Measurements from ENCODE around the gene FOXP3. TPM values are rescaled to one million over a fixed set of nuclear protein-coding genes. Genes with fewer than 3 reads are reported as not detected.

Gene FOXP3
- polyA plus RNA-seq, 1 of the 3 experiments (the other 2 are of a cell fraction) = 0.12 TPM

DNA sequence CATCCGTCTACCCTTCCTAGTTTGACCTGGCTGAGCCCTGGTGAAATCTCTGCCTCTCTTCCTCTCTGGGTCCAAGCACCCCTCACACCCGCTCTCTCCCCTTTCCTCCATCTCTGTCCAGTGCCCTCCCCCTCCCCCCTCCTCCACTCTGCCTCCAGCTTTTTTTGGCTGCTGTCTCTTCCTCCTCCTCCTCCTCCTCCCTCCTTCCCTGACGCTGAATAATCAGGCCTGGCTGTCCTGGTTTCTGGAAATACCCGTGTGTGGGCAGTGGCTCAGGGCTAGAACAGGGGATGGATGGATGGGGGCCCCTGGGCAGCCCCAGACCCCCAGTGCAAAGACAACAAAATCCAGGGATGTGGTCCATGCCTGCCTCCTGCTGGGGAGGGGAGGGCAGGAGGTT is 59.8 kb downstream of the FOXP3 start:
- Histone ChIP-seq H3K9me2 (no peaks in the 10 kb centered on the region), H3K36me3 (replicated peaks in 1 of 2; ENCODE audit: control insufficient read depth in 1 of 2, insufficient read depth in 2 of 2, low read length in 1 of 2) (no peaks in the 10 kb centered on the region), H3K9me3 (no peaks in the 10 kb centered on the region), H4K20me1 (ENCODE audit: insufficient read depth) (no peaks in the 10 kb centered on the region), H3K79me2 (ENCODE audit: insufficient read depth) (no peaks in the 10 kb centered on the region), H3K4me3 (ENCODE audit: low read depth in 2 of 2, low read length in 1 of 2) (no peak overlapping the region), H2AFZ (ENCODE audit: low read depth) (no peak overlapping the region), H3K9ac (no peak overlapping the region), H3K4me2 (no peak overlapping the region), H3K4me1 (ENCODE audit: control insufficient read depth in 1 of 2, insufficient read depth in 2 of 2, low read depth in 1 of 2, low read length in 1 of 2) (no peaks in the 10 kb centered on the region; a peak in 1 of 4 replicates), H3K27ac (ENCODE audit: low read depth in 2 of 2, low read length in 1 of 2) (no peak overlapping the region), H3F3A (replicated peaks; ENCODE audit: insufficient read depth) (no peaks in the 10 kb centered on the region), H3K27me3 (ENCODE audit: insufficient read depth) (peaks cover 23% of the 10 kb centered on the region)
- no peak for TF ChIP-seq SIN3A (IDR thresholded peaks at IDR 0.05; ENCODE audit: borderline replicate concordance, low read depth, low read length)
- TF ChIP-seq NFIC (IDR thresholded peaks at IDR 0.05; ENCODE audit: borderline replicate concordance) = no peak
- TF ChIP-seq, protein P1, sequence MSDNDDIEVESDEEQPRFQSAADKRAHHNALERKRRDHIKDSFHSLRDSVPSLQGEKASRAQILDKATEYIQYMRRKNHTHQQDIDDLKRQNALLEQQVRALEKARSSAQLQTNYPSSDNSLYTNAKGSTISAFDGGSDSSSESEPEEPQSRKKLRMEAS (IDR thresholded peaks at IDR 0.05; ENCODE audit: low read depth) = no peak
- no peak for TF ChIP-seq FOXM1 (IDR thresholded peaks at IDR 0.05; ENCODE audit: low read depth)
- no peak for TF ChIP-seq GABPA (IDR thresholded peaks at IDR 0.05; ENCODE audit: low read depth)
- no peak for TF ChIP-seq YY1 (IDR thresholded peaks at IDR 0.05; ENCODE audit: low read depth)
- TF ChIP-seq CHD2 (IDR thresholded peaks at IDR 0.05; ENCODE audit: low read length, partially characterized antibody) = no peak
- TF ChIP-seq, protein P2, sequence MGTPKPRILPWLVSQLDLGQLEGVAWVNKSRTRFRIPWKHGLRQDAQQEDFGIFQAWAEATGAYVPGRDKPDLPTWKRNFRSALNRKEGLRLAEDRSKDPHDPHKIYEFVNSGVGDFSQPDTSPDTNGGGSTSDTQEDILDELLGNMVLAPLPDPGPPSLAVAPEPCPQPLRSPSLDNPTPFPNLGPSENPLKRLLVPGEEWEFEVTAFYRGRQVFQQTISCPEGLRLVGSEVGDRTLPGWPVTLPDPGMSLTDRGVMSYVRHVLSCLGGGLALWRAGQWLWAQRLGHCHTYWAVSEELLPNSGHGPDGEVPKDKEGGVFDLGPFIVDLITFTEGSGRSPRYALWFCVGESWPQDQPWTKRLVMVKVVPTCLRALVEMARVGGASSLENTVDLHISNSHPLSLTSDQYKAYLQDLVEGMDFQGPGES (IDR thresholded peaks at IDR 0.05; ENCODE audit: low read depth, low read length) = no peak
- no peak for TF ChIP-seq FOXJ3 (CRISPR knock-in tag; IDR thresholded peaks at IDR 0.05)
- no peak for TF ChIP-seq FOSL2 (IDR thresholded peaks at IDR 0.05; ENCODE audit: borderline replicate concordance, low read depth)
- TF ChIP-seq TEAD4 (IDR thresholded peaks at IDR 0.05; ENCODE audit: borderline replicate concordance, insufficient read depth) = no peak
- DNase-seq = no peak
- ChIA-PET CTCF (no interaction called here), POLR2A (no interaction called here)
- 29% methylated on average over 4 of the region's 4 CpGs for WGBS (ENCODE audit: low lambda C conversion rate)

DNA sequence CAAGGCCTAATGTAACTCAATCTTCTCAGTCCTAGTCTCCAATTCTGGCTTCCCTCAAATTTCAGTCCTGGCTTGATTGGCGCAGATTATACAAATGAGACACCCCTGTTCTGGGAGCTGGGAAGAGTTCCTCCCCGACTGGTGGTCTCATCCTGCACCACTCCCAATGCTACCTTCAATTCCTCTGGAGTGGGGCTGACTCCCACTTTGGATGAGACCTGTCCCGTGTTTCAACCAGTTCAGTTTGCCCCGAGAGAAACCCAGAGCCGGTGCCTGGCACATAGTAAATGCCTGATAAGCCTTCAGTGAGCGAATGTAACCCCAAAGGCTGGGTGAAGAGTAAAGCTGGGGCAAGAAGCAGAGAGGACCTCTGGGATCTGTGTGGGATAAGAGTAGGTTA is 60.5 kb downstream of the FOXP3 start:
- H3F3A ChIP-seq (replicated peaks; ENCODE audit: insufficient read depth) = no peaks in the 10 kb centered on the region
- no peak overlapping the region for H3K4me3 ChIP-seq (ENCODE audit: low read depth in 2 of 2, low read length in 1 of 2)
- TF ChIP-seq FOSL2 (IDR thresholded peaks at IDR 0.05; ENCODE audit: borderline replicate concordance, low read depth) (no peak), JUND (IDR thresholded peaks at IDR 0.05) (no peak), RXRA (IDR thresholded peaks at IDR 0.05; ENCODE audit: borderline replicate concordance, low read depth) (no peak), YY1 (IDR thresholded peaks at IDR 0.05; ENCODE audit: low read depth) (no peak), TEAD4 (IDR thresholded peaks at IDR 0.05; ENCODE audit: borderline replicate concordance, insufficient read depth) (no peak), EZH2phosphoT487 (IDR thresholded peaks at IDR 0.05; ENCODE audit: borderline replicate concordance, low read depth) (no peak), GABPA (IDR thresholded peaks at IDR 0.05; ENCODE audit: low read depth) (no peak), TAF1 (IDR thresholded peaks at IDR 0.05; ENCODE audit: borderline replicate concordance, low read depth, low read length) (no peak), MXI1 (IDR thresholded peaks at IDR 0.05; ENCODE audit: low read depth, low read length) (no peak), EP300 (IDR thresholded peaks at IDR 0.05; ENCODE audit: borderline replicate concordance in 1 of 2, low read depth in 1 of 2, low read length in 1 of 2) (no peak), FOXM1 (IDR thresholded peaks at IDR 0.05; ENCODE audit: low read depth) (no peak), NRF1 (IDR thresholded peaks at IDR 0.05; ENCODE audit: low read depth, low read length) (no peak), SMC3 (IDR thresholded peaks at IDR 0.05; ENCODE audit: low read depth, low read length) (no peak)
- TF ChIP-seq, protein P3, sequence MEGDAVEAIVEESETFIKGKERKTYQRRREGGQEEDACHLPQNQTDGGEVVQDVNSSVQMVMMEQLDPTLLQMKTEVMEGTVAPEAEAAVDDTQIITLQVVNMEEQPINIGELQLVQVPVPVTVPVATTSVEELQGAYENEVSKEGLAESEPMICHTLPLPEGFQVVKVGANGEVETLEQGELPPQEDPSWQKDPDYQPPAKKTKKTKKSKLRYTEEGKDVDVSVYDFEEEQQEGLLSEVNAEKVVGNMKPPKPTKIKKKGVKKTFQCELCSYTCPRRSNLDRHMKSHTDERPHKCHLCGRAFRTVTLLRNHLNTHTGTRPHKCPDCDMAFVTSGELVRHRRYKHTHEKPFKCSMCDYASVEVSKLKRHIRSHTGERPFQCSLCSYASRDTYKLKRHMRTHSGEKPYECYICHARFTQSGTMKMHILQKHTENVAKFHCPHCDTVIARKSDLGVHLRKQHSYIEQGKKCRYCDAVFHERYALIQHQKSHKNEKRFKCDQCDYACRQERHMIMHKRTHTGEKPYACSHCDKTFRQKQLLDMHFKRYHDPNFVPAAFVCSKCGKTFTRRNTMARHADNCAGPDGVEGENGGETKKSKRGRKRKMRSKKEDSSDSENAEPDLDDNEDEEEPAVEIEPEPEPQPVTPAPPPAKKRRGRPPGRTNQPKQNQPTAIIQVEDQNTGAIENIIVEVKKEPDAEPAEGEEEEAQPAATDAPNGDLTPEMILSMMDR (IDR thresholded peaks at IDR 0.05) = no peak
- TF ChIP-seq, protein P2 (IDR thresholded peaks at IDR 0.05; ENCODE audit: low read depth, low read length) = no peak
- ChIA-PET POLR2A (no interaction called here), CTCF (no interaction called here)
- DNase-seq = no peak
- H3K27me3 ChIP-seq (ENCODE audit: insufficient read depth) = peaks cover 18% of the 10 kb centered on the region
- H3K9me2 ChIP-seq = no peaks in the 10 kb centered on the region
- no peak overlapping the region for H3K9ac ChIP-seq
- no peaks in the 10 kb centered on the region; a peak in 1 of 4 replicates for H3K4me1 ChIP-seq (ENCODE audit: control insufficient read depth in 1 of 2, insufficient read depth in 2 of 2, low read depth in 1 of 2, low read length in 1 of 2)
- 33% methylated on average over 6 of the region's 6 CpGs for WGBS (ENCODE audit: low lambda C conversion rate)
- no peaks in the 10 kb centered on the region for H3K36me3 ChIP-seq (replicated peaks in 1 of 2; ENCODE audit: control insufficient read depth in 1 of 2, insufficient read depth in 2 of 2, low read length in 1 of 2)
- no peaks in the 10 kb centered on the region for H3K9me3 ChIP-seq
- H3K27ac ChIP-seq (ENCODE audit: low read depth in 2 of 2, low read length in 1 of 2) = no peak overlapping the region
- H2AFZ ChIP-seq (ENCODE audit: low read depth) = no peak overlapping the region
- no peak overlapping the region for H3K4me2 ChIP-seq
- no peaks in the 10 kb centered on the region for H3K79me2 ChIP-seq (ENCODE audit: insufficient read depth)
- H4K20me1 ChIP-seq (ENCODE audit: insufficient read depth) = no peaks in the 10 kb centered on the region

Measured in SK-N-SH (cell line).